ENCODE results near the gene PTCD2. TPM values are rescaled to one million over a fixed set of nuclear protein-coding genes. Genes with fewer than 3 reads are reported as not detected.
A peak's percentile ranks its signal among the peaks of the same experiment; 100 is the strongest.

PTCD2 gene
- total and polyA plus RNA-seq, 2 of the 8 experiments (the other 6 are each of a cell fraction or from before 2014, with no cell fraction given) = 7.3 to 15.4 TPM

DNA sequence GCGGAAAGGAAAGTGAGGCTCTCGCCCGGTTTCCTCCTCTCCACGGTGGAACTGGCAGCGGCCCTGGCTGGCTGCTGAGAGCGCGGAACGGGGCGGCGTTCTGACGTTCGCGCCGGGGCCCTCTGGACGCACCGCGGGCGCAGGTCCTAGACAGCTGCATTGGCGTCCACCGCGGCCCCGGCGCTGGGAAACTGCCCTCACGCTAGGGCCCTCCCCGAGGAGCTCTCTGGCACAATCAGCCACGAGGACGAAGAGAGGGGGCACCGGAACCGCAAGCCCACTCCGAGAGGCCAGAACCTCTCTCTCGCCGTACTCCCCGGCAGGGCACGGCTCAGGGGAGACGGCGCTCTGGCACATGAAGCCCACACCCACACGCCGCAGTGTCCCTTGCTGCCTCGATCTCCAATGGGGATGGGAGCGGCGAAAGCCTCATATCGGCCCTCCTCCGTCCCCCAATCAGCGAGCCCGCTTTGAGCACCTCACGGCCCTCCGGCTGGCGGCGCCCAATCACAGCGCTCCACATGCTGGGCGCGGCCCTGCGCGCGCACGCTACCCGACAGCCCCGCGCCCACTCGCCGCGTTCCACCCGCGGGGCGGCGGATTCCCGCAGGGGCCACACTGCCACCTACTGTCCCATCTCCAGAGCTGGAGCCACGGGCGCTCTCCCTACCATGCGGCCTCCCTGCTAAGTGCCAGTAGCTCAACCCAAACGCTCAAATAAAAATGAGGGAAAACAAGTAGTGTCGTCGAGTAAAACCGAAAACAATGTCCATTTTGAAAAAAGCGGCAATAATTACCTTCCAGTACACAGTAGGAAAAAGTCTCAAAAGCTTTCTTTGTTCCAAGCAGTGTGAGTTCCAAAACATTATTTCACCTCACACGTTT, 12.0 kb upstream of the PTCD2 start (continued):
- TF ChIP-seq SAP30 (IDR thresholded peaks at IDR 0.05; ENCODE audit: insufficient read depth, insufficient replicate concordance, low read length) (no peak), SRF (IDR thresholded peaks at IDR 0.05; ENCODE audit: low read depth, low read length) (no peak), BACH1 (IDR thresholded peaks at IDR 0.05; ENCODE audit: low read length) (peak; percentile 94), SP1 (IDR thresholded peaks at IDR 0.05; ENCODE audit: low read depth, low read length) (peak; percentile 66; the same call in 1 of the 2 replicates), RBBP5 (IDR thresholded peaks at IDR 0.05; ENCODE audit: borderline replicate concordance, low read depth, low read length) (peak; percentile 79; the same call in 1 of the 2 replicates), NANOG (IDR thresholded peaks at IDR 0.05; ENCODE audit: insufficient read depth, low read depth, low read length, poor library complexity, severe bottlenecking) (peak; percentile 63), RAD21 (IDR thresholded peaks at IDR 0.05 in 1 of 2, conservative IDR thresholded peaks at IDR 0.05 in 1 of 2; ENCODE audit: low read depth in 2 of 2, low read length in 2 of 2) (peak; percentile 55 to 73), TEAD4 (IDR thresholded peaks at IDR 0.05; ENCODE audit: low read depth, low read length) (peak; percentile 61; the same call in 1 of the 2 replicates)
- TF ChIP-seq, protein P1, sequence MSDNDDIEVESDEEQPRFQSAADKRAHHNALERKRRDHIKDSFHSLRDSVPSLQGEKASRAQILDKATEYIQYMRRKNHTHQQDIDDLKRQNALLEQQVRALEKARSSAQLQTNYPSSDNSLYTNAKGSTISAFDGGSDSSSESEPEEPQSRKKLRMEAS (IDR thresholded peaks at IDR 0.05) = peak; percentile 92
- TF ChIP-seq, protein P2, sequence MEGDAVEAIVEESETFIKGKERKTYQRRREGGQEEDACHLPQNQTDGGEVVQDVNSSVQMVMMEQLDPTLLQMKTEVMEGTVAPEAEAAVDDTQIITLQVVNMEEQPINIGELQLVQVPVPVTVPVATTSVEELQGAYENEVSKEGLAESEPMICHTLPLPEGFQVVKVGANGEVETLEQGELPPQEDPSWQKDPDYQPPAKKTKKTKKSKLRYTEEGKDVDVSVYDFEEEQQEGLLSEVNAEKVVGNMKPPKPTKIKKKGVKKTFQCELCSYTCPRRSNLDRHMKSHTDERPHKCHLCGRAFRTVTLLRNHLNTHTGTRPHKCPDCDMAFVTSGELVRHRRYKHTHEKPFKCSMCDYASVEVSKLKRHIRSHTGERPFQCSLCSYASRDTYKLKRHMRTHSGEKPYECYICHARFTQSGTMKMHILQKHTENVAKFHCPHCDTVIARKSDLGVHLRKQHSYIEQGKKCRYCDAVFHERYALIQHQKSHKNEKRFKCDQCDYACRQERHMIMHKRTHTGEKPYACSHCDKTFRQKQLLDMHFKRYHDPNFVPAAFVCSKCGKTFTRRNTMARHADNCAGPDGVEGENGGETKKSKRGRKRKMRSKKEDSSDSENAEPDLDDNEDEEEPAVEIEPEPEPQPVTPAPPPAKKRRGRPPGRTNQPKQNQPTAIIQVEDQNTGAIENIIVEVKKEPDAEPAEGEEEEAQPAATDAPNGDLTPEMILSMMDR (IDR thresholded peaks at IDR 0.05; ENCODE audit: control extremely low read depth in 1 of 3, insufficient read depth in 1 of 3, low read depth in 1 of 3, low read length in 3 of 3) = peak; percentile 60 to 67 (median 63)

Measured in H1 (cell line).